ENCODE results near the gene TOM1L2. TPM values are rescaled to one million over a fixed set of nuclear protein-coding genes. Genes with fewer than 3 reads are reported as not detected.
"Not testable (repeated sequence)": the region's sequence is repeated elsewhere in the genome, so short reads cannot be mapped to it uniquely, and the experiment has no call there.

The TOM1L2 gene
- total RNA-seq, 4 donors from 2014 or later, result 55.7 to 97.1 (median 73.3) TPM

DNA sequence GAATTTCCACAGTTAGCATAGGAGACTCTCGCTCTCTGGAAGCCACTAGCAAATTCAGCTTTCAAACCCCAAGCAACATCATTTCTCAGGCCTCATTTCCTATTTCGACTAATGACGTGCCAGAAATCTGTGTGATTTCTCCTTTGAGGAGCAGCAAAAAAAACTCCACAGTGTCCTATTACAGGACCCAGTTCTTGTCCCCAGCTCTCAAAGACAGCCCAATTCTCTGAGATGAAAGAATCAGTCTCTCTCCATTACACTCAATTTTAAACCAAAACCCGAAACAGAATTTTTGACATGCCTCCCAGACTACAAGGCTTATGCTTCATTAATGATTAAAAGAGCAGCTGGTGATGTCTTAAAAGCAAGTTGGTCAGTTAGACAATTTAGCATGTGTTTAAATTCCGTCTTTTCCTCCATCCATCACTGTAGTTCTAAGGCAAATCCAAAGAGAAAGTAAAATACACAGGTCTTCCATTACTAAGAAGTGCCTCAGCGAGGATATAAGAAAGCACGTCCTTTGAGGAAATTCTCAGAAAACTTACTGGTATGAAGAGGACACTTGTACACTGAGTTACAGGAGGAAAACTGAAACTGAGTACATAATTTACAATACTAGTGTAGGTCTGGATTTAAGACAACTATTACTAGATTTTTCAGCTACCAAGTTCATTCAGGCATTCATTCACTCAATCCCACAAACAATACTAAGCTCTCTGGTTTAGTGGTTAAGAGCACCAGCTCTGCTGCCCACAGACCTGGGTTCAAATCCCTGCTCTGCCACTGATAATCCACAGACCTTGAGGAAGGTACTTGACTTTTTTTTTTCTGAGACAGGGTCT is 12.5 kb downstream of the TOM1L2 start:
- peak in 1 of 2 donors; percentile 9 for ATAC-seq
- H3K27ac ChIP-seq, result peak overlapping the region; percentile 44 to 67 (median 49)
- intact Hi-C loops (cut with DNase I; ENCODE audit: low total_unique reads), result no loop called here
- no peaks in the 10 kb centered on the region for H3K27me3 ChIP-seq
- no peaks in the 10 kb centered on the region for H3K36me3 ChIP-seq
- no peaks in the 10 kb centered on the region for H3K9me3 ChIP-seq
- TF ChIP-seq, protein P1, sequence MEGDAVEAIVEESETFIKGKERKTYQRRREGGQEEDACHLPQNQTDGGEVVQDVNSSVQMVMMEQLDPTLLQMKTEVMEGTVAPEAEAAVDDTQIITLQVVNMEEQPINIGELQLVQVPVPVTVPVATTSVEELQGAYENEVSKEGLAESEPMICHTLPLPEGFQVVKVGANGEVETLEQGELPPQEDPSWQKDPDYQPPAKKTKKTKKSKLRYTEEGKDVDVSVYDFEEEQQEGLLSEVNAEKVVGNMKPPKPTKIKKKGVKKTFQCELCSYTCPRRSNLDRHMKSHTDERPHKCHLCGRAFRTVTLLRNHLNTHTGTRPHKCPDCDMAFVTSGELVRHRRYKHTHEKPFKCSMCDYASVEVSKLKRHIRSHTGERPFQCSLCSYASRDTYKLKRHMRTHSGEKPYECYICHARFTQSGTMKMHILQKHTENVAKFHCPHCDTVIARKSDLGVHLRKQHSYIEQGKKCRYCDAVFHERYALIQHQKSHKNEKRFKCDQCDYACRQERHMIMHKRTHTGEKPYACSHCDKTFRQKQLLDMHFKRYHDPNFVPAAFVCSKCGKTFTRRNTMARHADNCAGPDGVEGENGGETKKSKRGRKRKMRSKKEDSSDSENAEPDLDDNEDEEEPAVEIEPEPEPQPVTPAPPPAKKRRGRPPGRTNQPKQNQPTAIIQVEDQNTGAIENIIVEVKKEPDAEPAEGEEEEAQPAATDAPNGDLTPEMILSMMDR (IDR thresholded peaks at IDR 0.05 in 4 of 5, conservative IDR thresholded peaks at IDR 0.05 in 1 of 5), result no peak
- peaks cover 42 to 52% of the 10 kb centered on the region in 2 donors for H3K4me1 ChIP-seq
- no peak overlapping the region for H3K4me3 ChIP-seq
- DNase-seq, result no peak
- in situ Hi-C loops (cut with MboI; ENCODE audit: low sequenced_read_pairs in 4 of 4), result no loop called here

GRCh38 chr17:17958982-17959381 is 13.2 kb downstream of the TOM1L2 start:
- no peaks in the 10 kb centered on the region for H3K27me3 ChIP-seq
- H3K4me1 ChIP-seq, result peaks cover 35 to 44% of the 10 kb centered on the region in 2 donors
- H3K9me3 ChIP-seq, result no peaks in the 10 kb centered on the region
- intact Hi-C loops (cut with DNase I; ENCODE audit: low total_unique reads) (no loop called here), in situ Hi-C loops (cut with MboI; ENCODE audit: low sequenced_read_pairs in 4 of 4) (no loop called here)
- DNase-seq (no peak), ATAC-seq (no peak)
- no peaks in the 10 kb centered on the region for H3K36me3 ChIP-seq
- no peak overlapping the region for H3K4me3 ChIP-seq
- TF ChIP-seq, protein P1 (IDR thresholded peaks at IDR 0.05 in 4 of 5, conservative IDR thresholded peaks at IDR 0.05 in 1 of 5), result no peak
- TF ChIP-seq POLR2A (IDR thresholded peaks at IDR 0.05), result no peak
- H3K27ac ChIP-seq, result peak overlapping the region; percentile 44 to 67 (median 49)

GRCh38 chr17:17957584-17957916 is 14.7 kb downstream of the TOM1L2 start:
- H3K36me3 ChIP-seq, result no peaks in the 10 kb centered on the region
- peaks cover 28 to 37% of the 10 kb centered on the region in 2 donors for H3K4me1 ChIP-seq
- no peaks in the 10 kb centered on the region for H3K27me3 ChIP-seq
- no peak overlapping the region for H3K4me3 ChIP-seq
- peak overlapping the region in 3 of 4 donors; percentile 46 to 67 (median 52) for H3K27ac ChIP-seq
- in situ Hi-C loops (cut with MboI; ENCODE audit: low sequenced_read_pairs in 4 of 4), result no loop called here
- no peaks in the 10 kb centered on the region for H3K9me3 ChIP-seq
- ATAC-seq (no peak), DNase-seq (no peak)
- TF ChIP-seq POLR2A (IDR thresholded peaks at IDR 0.05), result no peak
- TF ChIP-seq, protein P1 (IDR thresholded peaks at IDR 0.05 in 4 of 5, conservative IDR thresholded peaks at IDR 0.05 in 1 of 5), result no peak
- intact Hi-C loops (cut with DNase I; ENCODE audit: low total_unique reads), result no loop called here

- in situ Hi-C loops (cut with MboI; ENCODE audit: low sequenced_read_pairs in 4 of 4); H3K4me3 ChIP-seq; H3K36me3 ChIP-seq; ATAC-seq; H3K27ac ChIP-seq; H3K9me3 ChIP-seq; H3K27me3 ChIP-seq; DNase-seq; intact Hi-C loops (cut with DNase I; ENCODE audit: low total_unique reads): not testable (repeated sequence)
- peaks cover 28 to 40% of the 10 kb centered on the region in 2 donors for H3K4me1 ChIP-seq
These were observed 16.3 kb downstream of the TOM1L2 start for GRCh38 chr17:17955790-17956341.

GRCh38 chr17:17954079-17954478 is 18.1 kb downstream of the TOM1L2 start:
- TF ChIP-seq POLR2A (IDR thresholded peaks at IDR 0.05), result no peak
- TF ChIP-seq, protein P1 (IDR thresholded peaks at IDR 0.05 in 4 of 5, conservative IDR thresholded peaks at IDR 0.05 in 1 of 5), result no peak
- in situ Hi-C loops (cut with MboI; ENCODE audit: low sequenced_read_pairs in 4 of 4), result no loop called here
- Histone ChIP-seq H3K4me3 (no peak overlapping the region), H3K36me3 (no peaks in the 10 kb centered on the region), H3K9me3 (no peaks in the 10 kb centered on the region), H3K4me1 (peaks cover 16 to 23% of the 10 kb centered on the region in 2 donors), H3K27ac (no peak overlapping the region), H3K27me3 (no peaks in the 10 kb centered on the region)
- DNase-seq (no peak), ATAC-seq (no peak)
- intact Hi-C loops (cut with DNase I; ENCODE audit: low total_unique reads), result no loop called here
